DMS53 treated with DMSO at 0.1 percent for 48 hours (cell line): ENCODE results near the gene KRT9.
"Not testable (repeated sequence)": the region's sequence is repeated elsewhere in the genome, so short reads cannot be mapped to it uniquely, and the experiment has no call there.

Experiments
- DNase-seq: peaks from one replicate; lab custom pipeline; 2025; ENCODE audit not compliant: unreplicated experiment; lab: John Stamatoyannopoulos, UW

KRT9 gene

GRCh38 chr17:41571561-41572434 is at the start of gene KRT9:
KRT9 (minus strand) TSS chr17:41572059; CDS start chr17:41571992, 67 bp downstream.
- no peak for DNase-seq

GRCh38 chr17:41621435-41621817 is 49.6 kb upstream of the KRT9 start:
- DNase-seq: not testable (repeated sequence)

DNA sequence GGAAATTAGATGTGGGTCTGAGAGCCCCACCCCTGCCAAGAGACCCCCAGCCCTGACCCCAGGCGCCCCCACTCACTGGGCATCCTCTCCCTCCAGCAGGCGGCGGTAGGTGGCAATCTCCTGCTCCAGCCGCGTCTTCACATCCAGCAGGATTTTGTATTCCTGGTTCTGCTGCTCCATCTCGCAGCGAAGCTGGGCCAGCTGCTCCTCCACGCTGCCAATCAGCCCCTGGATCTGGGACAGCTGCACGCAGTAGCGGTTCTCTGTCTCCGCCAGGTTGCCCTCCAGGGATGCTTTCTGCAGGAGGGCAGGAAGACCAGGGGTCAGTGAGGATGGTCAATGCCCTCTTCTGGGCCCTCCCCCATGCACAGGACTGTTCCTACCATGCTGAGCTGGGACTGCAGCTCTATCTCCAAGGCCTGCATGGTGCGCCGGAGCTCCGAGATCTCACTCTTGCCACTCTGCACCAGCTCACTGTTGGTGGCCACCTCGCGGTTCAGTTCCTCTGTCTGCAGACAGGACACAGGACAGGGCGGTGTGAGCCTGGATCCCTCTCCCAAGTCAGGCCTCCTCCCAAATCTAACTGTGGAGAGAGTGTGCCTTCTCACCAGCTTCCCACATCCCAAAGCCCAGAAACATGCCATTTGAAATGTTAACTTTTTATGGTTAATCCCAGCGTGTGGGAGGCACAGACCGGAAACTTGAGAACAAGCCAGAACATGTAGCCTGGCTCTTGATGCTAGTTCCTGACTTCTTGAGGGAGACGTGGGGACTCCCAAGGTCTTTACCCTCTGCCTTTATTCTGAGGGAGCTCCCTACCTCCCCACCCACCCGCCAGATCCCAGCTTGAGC is 49.0 kb upstream of the KRT9 start:
- DNase-seq: no peak

GRCh38 chr17:41619927-41620582 is 48.2 kb upstream of the KRT9 start:
- DNase-seq: not testable (repeated sequence)

GRCh38 chr17:41619036-41619926 is 47.4 kb upstream of the KRT9 start:
- DNase-seq: no peak

DNA sequence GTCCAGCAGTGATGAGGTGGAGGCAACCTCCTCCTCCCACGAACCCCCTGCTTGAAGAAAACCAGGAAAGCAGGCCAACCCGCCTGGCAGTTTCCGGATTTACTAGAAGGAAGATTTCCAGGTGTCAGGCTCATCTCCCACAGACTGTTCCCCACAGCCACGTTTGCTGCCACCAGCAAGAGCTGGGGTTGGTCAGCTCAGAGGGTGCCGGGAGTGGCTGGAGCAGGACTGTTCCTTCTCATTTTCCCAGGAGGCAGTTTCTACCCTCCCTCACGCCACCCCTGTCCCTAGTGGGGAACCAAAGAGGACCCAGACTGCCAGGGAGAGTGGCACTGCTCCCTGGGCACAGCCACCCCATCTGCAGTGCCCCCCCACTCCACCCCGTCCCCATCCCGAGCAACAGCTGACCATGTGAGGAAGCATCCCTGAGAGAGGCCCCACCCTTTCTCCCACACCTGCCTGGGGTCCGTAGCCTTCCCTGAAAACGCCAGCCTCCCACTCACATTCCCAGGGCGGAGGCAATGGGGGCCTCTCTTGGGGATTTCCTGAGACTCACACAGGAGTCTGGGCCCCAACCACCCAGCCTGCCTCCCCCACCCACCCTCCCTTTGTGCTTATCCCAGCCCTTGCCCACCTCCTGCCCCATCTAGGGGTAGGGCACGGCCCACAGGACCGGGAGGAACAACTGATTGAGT is 46.6 kb upstream of the KRT9 start:
- no peak for DNase-seq

DNA sequence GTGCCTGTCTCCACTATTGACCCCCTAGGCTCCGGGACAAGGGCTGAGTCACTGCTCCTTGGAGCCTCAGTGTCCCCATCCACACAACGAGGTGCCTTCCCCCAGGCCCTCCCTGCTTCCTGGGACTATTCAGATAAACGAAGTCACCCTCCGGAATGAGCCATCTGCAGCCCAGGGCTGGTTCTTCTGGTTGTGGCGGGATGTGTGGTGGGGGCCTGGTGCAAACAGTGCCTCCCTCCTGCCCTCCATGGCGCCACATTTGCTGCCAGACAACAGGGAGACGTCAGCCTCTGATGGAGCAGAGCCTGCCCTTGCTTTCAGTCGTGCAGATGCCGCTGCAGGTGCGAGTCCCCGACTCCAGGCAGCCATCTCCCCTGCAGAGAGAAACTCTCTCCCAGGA is 45.8 kb upstream of the KRT9 start:
- no peak for DNase-seq

GRCh38 chr17:41617136-41617535 is 45.3 kb upstream of the KRT9 start:
- DNase-seq: no peak

DNA sequence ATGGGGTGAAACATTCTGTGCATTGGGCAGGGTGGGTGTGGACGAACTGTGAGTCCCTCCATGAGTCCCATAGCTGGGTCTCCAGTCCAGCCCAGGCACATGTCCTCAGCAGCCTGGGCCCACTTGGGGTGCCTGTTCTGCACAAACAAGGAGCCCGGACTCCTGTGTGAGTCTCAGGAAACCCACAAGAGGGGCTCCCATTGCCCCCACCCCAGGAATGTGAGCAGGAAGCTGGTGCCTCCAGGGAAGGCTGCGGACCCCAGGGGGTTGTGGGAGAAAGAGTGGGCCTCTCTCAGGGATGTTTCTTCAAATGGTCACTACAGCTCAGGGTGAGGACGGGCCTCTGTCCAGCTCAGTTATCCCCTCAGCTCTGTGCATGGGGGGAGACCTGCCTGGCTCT is 44.6 kb upstream of the KRT9 start:
- DNase-seq: not testable (repeated sequence)

DNA sequence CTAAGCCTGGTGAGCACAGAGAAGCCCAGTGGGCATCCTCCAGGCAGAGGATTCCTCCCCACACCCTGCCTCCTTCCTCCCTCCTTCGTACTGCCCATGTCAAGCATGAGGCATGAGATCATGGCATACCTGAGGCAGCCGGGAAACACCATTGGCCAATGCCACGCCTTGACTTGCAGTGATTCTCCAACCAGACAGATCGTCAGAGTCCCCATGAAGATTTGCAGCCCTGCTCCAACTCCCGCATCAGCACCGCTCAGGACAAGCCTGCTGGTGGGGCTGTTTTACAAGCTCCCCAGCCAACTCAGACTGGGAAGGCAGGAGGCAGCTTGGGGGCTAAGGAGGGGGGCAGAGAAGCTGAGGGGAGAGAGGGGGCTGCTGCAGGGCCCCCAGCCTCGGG is 43.6 kb upstream of the KRT9 start:
- no peak for DNase-seq

- not testable (repeated sequence) for DNase-seq
Observed at GRCh38 chr17:41614767-41615166, 42.9 kb upstream of the KRT9 start.

DNA sequence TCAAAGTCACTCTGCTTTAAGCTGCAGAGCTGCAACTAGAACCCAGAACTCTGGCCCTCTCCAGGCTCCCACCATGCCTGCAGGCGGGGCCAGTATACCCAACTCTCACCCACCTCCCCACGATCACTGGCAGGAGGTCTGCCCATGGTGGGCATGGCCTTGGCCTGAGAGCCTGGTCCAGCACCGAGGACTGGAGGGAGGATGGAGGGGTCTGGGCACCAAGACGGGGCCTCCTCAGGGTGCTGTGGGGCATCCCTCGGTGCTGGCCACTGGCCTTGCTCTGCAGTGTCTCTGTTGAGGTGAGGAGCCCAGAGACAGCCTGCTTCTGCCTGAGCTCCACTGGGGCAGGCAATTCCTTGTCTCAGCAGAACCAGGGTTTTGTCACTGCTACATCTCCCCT is 42.2 kb upstream of the KRT9 start:
- DNase-seq: no peak

- no peak for DNase-seq
Observed at GRCh38 chr17:41613277-41614082, 41.6 kb upstream of the KRT9 start.

GRCh38 chr17:41612376-41613160 is 40.7 kb upstream of the KRT9 start, which contains the start of gene KRT16:
KRT16 (minus strand) TSS chr17:41612767; CDS start chr17:41612688, 79 bp downstream.
- not testable (repeated sequence) for DNase-seq

DNA sequence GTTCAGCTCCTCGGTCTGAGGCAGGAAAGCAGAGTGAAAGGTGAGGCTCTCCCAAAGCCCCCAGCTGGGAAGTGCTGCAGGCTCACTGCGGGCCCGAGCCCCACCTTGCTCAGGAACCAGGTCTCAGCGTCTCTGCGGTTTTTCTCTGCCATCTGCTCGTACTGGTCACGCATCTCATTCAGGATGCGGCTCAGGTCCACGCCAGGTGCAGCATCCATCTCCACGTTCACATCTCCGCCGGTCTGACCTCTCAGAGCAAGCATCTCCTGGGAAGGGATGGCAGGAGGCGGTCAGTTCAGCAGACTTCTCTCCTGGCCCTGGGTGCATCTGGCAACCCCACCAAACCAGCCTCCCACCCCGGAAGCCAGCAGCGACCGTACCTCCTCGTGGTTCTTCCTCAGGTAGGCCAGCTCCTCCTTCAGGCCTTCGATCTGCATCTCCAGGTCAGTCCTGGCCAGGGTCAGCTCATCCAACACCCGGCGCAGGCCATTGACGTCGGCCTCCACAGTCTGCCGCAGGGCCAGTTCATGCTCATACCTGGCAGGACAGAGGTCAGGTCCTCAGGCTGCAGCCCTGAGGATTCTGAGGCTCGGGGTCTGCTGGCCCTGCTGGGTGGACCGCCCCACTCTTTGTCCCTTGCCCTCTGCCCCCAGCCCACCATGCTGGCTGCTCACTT is 39.2 kb upstream of the KRT9 start:
- DNase-seq: no peak

DNA sequence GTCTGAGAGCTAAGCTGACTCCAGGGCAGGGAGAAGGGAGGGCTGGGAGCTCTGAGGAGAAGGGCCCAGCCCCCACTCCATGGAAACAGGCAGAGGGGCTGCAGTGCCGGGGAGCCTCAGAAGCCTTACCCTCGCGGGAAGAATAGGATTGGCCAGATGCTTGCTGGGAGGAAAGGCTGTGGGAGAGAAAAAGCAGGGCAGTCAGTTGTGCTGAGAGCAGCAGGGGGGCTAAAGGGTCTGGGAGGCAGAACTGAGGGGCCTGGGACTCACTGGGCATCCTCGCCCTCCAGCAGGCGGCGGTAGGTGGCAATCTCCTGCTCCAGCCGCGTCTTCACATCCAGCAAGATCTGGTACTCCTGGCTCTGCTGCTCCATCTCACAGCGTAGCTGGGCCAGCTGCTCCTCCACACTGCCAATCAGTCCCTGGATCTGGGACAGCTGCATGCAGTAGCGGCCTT is 38.2 kb upstream of the KRT9 start:
- not testable (repeated sequence) for DNase-seq

- not testable (repeated sequence) for DNase-seq
Observed at GRCh38 chr17:41606930-41607329, 35.1 kb upstream of the KRT9 start.
